ENCODE data around the gene TP53BP2.

DNA sequence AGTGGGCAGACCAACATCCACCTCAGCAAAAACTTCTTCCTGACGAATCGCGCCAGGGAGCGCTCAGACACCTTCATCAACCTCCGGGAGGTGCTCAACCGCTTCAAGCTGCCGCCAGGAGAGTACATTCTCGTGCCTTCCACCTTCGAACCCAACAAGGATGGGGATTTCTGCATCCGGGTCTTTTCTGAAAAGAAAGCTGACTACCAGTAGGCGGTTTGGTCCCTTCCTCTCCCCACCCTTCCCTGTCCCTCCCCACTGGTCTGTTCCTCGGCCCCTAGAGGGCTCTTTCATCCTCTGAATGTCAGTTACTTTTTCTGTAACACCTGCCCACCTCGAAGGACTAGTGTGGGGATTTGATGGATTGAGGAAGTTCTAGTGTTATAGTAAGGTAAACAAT lies 86.5 kb downstream of the TP53BP2 start:
- TF ChIP-seq EP300 (IDR thresholded peaks at IDR 0.05) (no peak), POLR2A (IDR thresholded peaks at IDR 0.05) (no peak)
- TF ChIP-seq, protein P1, sequence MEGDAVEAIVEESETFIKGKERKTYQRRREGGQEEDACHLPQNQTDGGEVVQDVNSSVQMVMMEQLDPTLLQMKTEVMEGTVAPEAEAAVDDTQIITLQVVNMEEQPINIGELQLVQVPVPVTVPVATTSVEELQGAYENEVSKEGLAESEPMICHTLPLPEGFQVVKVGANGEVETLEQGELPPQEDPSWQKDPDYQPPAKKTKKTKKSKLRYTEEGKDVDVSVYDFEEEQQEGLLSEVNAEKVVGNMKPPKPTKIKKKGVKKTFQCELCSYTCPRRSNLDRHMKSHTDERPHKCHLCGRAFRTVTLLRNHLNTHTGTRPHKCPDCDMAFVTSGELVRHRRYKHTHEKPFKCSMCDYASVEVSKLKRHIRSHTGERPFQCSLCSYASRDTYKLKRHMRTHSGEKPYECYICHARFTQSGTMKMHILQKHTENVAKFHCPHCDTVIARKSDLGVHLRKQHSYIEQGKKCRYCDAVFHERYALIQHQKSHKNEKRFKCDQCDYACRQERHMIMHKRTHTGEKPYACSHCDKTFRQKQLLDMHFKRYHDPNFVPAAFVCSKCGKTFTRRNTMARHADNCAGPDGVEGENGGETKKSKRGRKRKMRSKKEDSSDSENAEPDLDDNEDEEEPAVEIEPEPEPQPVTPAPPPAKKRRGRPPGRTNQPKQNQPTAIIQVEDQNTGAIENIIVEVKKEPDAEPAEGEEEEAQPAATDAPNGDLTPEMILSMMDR (IDR thresholded peaks at IDR 0.05): no peak
